GM23338 (cell line): Measurements from ENCODE around the gene CLDN6. TPM values are rescaled to one million over a fixed set of nuclear protein-coding genes. Genes with fewer than 3 reads are reported as not detected.

Source experiments
- ATAC-seq: fragments of 200-7000 bp; cut with Tn5 transposase; 3 replicates; pipeline ENCODE4 v1.9.1; 2020
- DNase-seq: peaks from one replicate; pipeline ENCODE4 v3.0.0-alpha.2; 2015; ENCODE audit warnings: low spot score
- H2AFZ ChIP-seq: fragments of 200-600 bp; sonication (generic); 2 replicates; pipeline ENCODE4 v1.8.0; 2016; ENCODE audit warnings: antibody characterized with exemption, mild to moderate bottlenecking, moderate library complexity
- H3F3A ChIP-seq: fragments of 200-600 bp; sonication (generic); replicated peaks from 2 replicates; pipeline ENCODE4 v1.8.0; 2017; ENCODE audit warnings: antibody characterized with exemption, mixed run types, low read depth
- H3K27ac ChIP-seq: fragments of 200-600 bp; sonication (generic); 2 replicates; pipeline ENCODE4 v1.6.1; 2016; ENCODE audit warnings: low read depth
- H3K27me3 ChIP-seq: fragments of 200-600 bp; sonication (generic); 2 replicates; pipeline ENCODE4 v1.8.0; 2016; ENCODE audit warnings: mild to moderate bottlenecking, mixed run types, moderate library complexity; ENCODE audit not compliant: insufficient read depth
- H3K36me3 ChIP-seq: fragments of 200-600 bp; sonication (generic); 2 replicates; pipeline ENCODE4 v1.8.0; 2016; ENCODE audit warnings: mild to moderate bottlenecking; ENCODE audit not compliant: insufficient read depth
- H3K4me1 ChIP-seq: fragments of 200-600 bp; sonication (generic); 2 replicates; pipeline ENCODE4 v1.8.0; 2016; ENCODE audit warnings: mild to moderate bottlenecking, moderate library complexity; ENCODE audit not compliant: insufficient read depth
- H3K4me2 ChIP-seq: fragments of 200-600 bp; sonication (generic); 2 replicates; pipeline ENCODE4 v1.7.1; 2017; ENCODE audit warnings: mixed run types
- H3K4me3 ChIP-seq: fragments of 200-600 bp; sonication (generic); 2 replicates; pipeline ENCODE4 v1.6.1; 2016; ENCODE audit warnings: mixed run types
- H3K79me2 ChIP-seq: fragments of 200-600 bp; sonication (generic); replicated peaks from 2 replicates; pipeline ENCODE4 v1.8.0; 2017; ENCODE audit warnings: mild to moderate bottlenecking; ENCODE audit not compliant: insufficient read depth
- H3K9me2 ChIP-seq: fragments of 200-600 bp; sonication (generic); 2 replicates; pipeline ENCODE4 v1.8.0; 2017; ENCODE audit not compliant: insufficient read depth
- H4K20me1 ChIP-seq: fragments of 200-600 bp; sonication (generic); replicated peaks from 2 replicates; pipeline ENCODE4 v1.8.0; 2017; ENCODE audit warnings: mild to moderate bottlenecking; ENCODE audit not compliant: insufficient read depth
- H3K27ac Mint-ChIP-seq: 2 replicates; pipeline ENCODE4 v1.8.0; 2020; ENCODE audit warnings: inconsistent platforms, mild to moderate bottlenecking, moderate library complexity, mixed read lengths
- H3K27me3 Mint-ChIP-seq: 3 replicates; pipeline ENCODE4 v1.8.0; 2022; ENCODE audit warnings: low read depth, mild to moderate bottlenecking, moderate library complexity, mixed read lengths, inconsistent platforms; ENCODE audit not compliant: insufficient read depth, poor library complexity
- H3K36me3 Mint-ChIP-seq: 3 replicates; pipeline ENCODE4 v1.8.0; 2021; ENCODE audit warnings: low read depth, mild to moderate bottlenecking, inconsistent platforms, moderate library complexity, mixed read lengths
- H3K4me1 Mint-ChIP-seq: 3 replicates; pipeline ENCODE4 v1.8.0; 2020; ENCODE audit warnings: mild to moderate bottlenecking, inconsistent platforms, mixed read lengths
- H3K4me3 Mint-ChIP-seq: 3 replicates; pipeline ENCODE4 v1.8.0; 2021; ENCODE audit warnings: moderate library complexity, mild to moderate bottlenecking, inconsistent platforms, mixed read lengths
- H3K9me3 Mint-ChIP-seq: 3 replicates; pipeline ENCODE4 v1.8.0; 2020; ENCODE audit warnings: moderate library complexity, mild to moderate bottlenecking, inconsistent platforms, mixed read lengths
- CREB1 ChIP-seq: fragments of 250-450 bp; sonication (Bioruptor Pico); IDR thresholded peaks from 2 replicates; pipeline ENCODE4 v1.5.0; 2020; ENCODE audit warnings: low read depth, mild to moderate bottlenecking, moderate library complexity
- CTCF ChIP-seq, 2 experiments: fragments of 200-600 bp in 1 of 2; sonication (generic) in 1 of 2; conservative IDR thresholded peaks; 2 replicates each; pipeline versions ENCODE4 v1.5.1 to v1.6.1; 2016 to 2017; ENCODE audit warnings: antibody characterized with exemption in 2 of 2, low read depth in 2 of 2, mild to moderate bottlenecking in 2 of 2, moderate library complexity in 1 of 2
- EZH2 ChIP-seq: fragments of 200-600 bp; sonication (generic); IDR thresholded peaks from one replicate; pipeline ENCODE4 v1.8.0; 2017; ENCODE audit warnings: antibody characterized with exemption, mild to moderate bottlenecking, low read depth; ENCODE audit not compliant: unreplicated experiment
- EZH2phosphoT487 ChIP-seq: fragments of 200-600 bp; sonication (generic); IDR thresholded peaks from one replicate; pipeline ENCODE4 v1.8.1; 2018; ENCODE audit warnings: antibody characterized with exemption; ENCODE audit not compliant: unreplicated experiment
- NANOG ChIP-seq: IDR thresholded peaks from 2 replicates; pipeline ENCODE4 v1.6.1; 2016; ENCODE audit warnings: antibody characterized with exemption, borderline replicate concordance
- STAT1 ChIP-seq: IDR thresholded peaks from one replicate; pipeline ENCODE4 v1.6.1; 2016; ENCODE audit warnings: antibody characterized with exemption; ENCODE audit not compliant: unreplicated experiment
- ZNF114 ChIP-seq: fragments of 250-450 bp; sonication (Bioruptor Pico); IDR thresholded peaks from 2 replicates; pipeline ENCODE4 v1.5.0; 2020; ENCODE audit warnings: mild to moderate bottlenecking, moderate library complexity
- ZNF331 ChIP-seq: fragments of 250-450 bp; sonication (Bioruptor Pico); IDR thresholded peaks from 2 replicates; pipeline ENCODE4 v1.5.0; 2020; ENCODE audit warnings: low read depth, mild to moderate bottlenecking, moderate library complexity
- ZNF462 ChIP-seq: fragments of 250-450 bp; sonication (Bioruptor Pico); IDR thresholded peaks from 2 replicates; pipeline ENCODE4 v1.5.0; 2020; ENCODE audit warnings: mild to moderate bottlenecking, moderate library complexity
- polyA plus RNA-seq: library from polyadenylated mRNA; unstranded; fragments of >200 nt; fragmentation: Nextera tagmentation; extraction: Ambion mirVana; gene quantifications from 2 replicates; pipeline ENCODE4 v1.2.1, GENCODE V29; 2016
- total RNA-seq: library from RNA; depleted of rRNA; stranded (reverse); fragments of >200 nt; shearing (Covaris generic); gene quantifications from 2 replicates; pipeline ENCODE4 v1.2.3, GENCODE V29; 2014

The CLDN6 gene
- total and polyA plus RNA-seq, 2 experiments from 2014 or later: 537 to 1,028 TPM

GRCh38 chr16:2975161-2975795, 42.7 kb downstream of the CLDN6 start:
- no peaks in the 10 kb centered on the region for H3K27me3 ChIP-seq
- H3K9me2 ChIP-seq: no peaks in the 10 kb centered on the region
- no peak overlapping the region for H3K4me3 Mint-ChIP-seq
- peaks cover 17% of the 10 kb centered on the region for H4K20me1 ChIP-seq
- TF ChIP-seq CTCF (conservative IDR thresholded peaks at IDR 0.05; ENCODE audit: low read depth in 2 of 2) (no peak), ZNF331 (CRISPR knock-in tag) (no peak), STAT1 (no peak), EZH2phosphoT487 (no peak), NANOG (no peak)
- no peak overlapping the region for H3K27ac Mint-ChIP-seq
- no peak for DNase-seq
- H3K4me2 ChIP-seq: no peak overlapping the region
- H3K79me2 ChIP-seq: peaks cover 14% of the 10 kb centered on the region
- H3K27ac ChIP-seq: no peak overlapping the region
- H3K36me3 ChIP-seq: 0 out of 2 replicates have a peak, but pooled peaks cover 3% of the 10 kb centered on the region
- H3F3A ChIP-seq: peaks cover 18% of the 10 kb centered on the region
- H3K36me3 Mint-ChIP-seq: peaks cover 37% of the 10 kb centered on the region
- H2AFZ ChIP-seq: no peak overlapping the region
- H3K27me3 Mint-ChIP-seq: peaks cover 24% of the 10 kb centered on the region
- no peaks in the 10 kb centered on the region for H3K9me3 Mint-ChIP-seq
- ATAC-seq: no peak
- H3K4me1 ChIP-seq: no peaks in the 10 kb centered on the region; the same call in 1 of the 2 replicates
- H3K4me3 ChIP-seq: no peak overlapping the region
- H3K4me1 Mint-ChIP-seq: peaks cover 15% of the 10 kb centered on the region; the same call in 2 of the 3 replicates

DNA sequence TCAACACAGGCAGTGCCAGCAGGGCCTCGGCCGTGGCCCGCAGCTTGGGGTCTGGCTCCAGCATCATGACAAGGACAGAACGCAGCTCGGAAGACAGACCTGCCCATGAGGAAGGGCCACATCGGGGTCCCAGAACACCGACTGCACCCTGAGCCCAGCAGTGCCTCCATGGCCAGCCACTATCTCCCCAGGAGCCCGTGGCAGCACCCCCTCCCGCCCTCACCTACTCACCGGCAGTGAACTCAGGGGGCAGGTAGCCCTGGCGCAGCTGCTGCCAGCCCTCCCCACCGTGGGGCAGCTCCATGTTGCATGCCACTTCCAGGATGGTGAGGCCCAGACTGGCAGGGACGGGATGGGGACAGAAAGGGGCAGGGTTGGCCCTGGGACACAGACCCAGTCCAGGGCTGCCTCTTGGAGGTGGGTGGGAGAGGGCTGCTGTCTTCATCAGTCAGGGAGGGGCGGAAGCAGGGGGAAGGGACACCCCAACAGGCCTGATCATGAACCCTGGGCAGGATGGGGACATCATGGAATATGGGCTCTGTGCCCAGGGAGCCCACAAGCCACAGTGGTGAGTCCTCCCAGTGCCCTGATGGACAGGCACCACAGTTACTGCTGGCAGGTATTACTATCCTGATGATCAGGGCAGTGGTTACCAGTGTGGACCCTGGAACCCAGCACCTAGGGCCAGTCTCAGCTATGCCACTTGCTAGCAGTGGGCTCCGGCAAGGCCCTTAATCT, 43.5 kb downstream of the CLDN6 start:
- ATAC-seq (no peak), DNase-seq (no peak)
- no peak overlapping the region for H3K27ac ChIP-seq
- H3F3A ChIP-seq: peaks cover 19% of the 10 kb centered on the region
- no peak overlapping the region for H2AFZ ChIP-seq
- H3K9me3 Mint-ChIP-seq: no peaks in the 10 kb centered on the region
- H3K27me3 ChIP-seq: no peaks in the 10 kb centered on the region
- H3K4me1 Mint-ChIP-seq: peaks cover 15% of the 10 kb centered on the region; the same call in 2 of the 3 replicates
- no peak overlapping the region for H3K27ac Mint-ChIP-seq
- H3K36me3 Mint-ChIP-seq: peaks cover 37% of the 10 kb centered on the region
- H3K4me1 ChIP-seq: no peaks in the 10 kb centered on the region; the same call in 1 of the 2 replicates
- H3K4me2 ChIP-seq: no peak overlapping the region
- no peak overlapping the region for H3K4me3 ChIP-seq
- H3K79me2 ChIP-seq: peaks cover 9% of the 10 kb centered on the region; the same call in 1 of the 2 replicates
- peaks cover 23% of the 10 kb centered on the region for H3K27me3 Mint-ChIP-seq
- no peak overlapping the region for H3K4me3 Mint-ChIP-seq
- H4K20me1 ChIP-seq: peaks cover 18% of the 10 kb centered on the region
- H3K36me3 ChIP-seq: 0 out of 2 replicates have a peak, but pooled peaks cover 3% of the 10 kb centered on the region
- H3K9me2 ChIP-seq: no peaks in the 10 kb centered on the region
- TF ChIP-seq ZNF462 (CRISPR knock-in tag): no peak
- no peak for TF ChIP-seq STAT1
- TF ChIP-seq ZNF114: no peak
- no peak for TF ChIP-seq NANOG
- TF ChIP-seq CTCF (conservative IDR thresholded peaks at IDR 0.05; ENCODE audit: low read depth in 2 of 2): no peak
- TF ChIP-seq CREB1 (CRISPR knock-in tag): no peak
- TF ChIP-seq EZH2: no peak
